ENCODE measurements around the gene TNFAIP8L2. TPM values are rescaled to one million over a fixed set of nuclear protein-coding genes. Genes with fewer than 3 reads are reported as not detected.
A peak's percentile ranks its signal among the peaks of the same experiment; 100 is the strongest.
"Not testable (repeated sequence)": the region's sequence is repeated elsewhere in the genome, so short reads cannot be mapped to it uniquely, and the experiment has no call there.

The TNFAIP8L2 gene
- total RNA-seq, 1 donor from 2014 or later = not detected

DNA sequence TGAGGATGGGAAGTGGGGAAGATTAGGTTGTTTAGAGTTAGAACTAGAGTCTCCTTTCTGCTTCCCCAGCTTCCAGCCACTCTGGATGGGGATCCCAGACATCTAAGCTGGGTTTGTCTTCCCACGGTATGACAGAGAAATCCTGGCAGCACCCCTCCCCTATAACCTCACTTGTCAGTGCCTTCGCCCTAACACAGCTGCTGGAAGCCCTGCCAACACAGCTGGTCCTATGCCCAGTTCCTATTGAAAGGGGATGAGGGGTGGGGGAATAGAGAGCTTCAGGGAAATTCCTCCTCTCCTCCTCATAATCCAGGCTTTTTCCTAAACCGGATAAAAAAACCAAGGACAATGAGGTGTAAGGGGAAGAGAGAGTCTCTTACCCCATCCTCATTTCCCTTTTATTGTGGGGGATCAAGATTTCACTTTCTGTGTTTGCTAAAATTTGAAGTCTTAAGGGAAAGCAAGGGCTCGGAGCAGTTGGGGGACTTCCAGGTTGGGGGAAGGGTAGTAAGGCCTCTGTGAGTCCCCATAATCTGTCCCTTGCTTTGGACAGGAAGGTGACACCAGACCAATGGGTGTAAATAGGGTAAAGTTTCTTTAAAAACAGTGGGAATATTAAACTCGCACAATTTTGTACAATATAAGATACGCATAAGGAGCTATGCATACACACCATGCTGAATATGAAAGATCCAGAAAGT lies 18.7 kb downstream of the TNFAIP8L2 start:
- H3K36me3 Mint-ChIP-seq (ENCODE audit: unreplicated experiment) = peaks cover 10% of the 10 kb centered on the region
- no peak for DNase-seq

DNA sequence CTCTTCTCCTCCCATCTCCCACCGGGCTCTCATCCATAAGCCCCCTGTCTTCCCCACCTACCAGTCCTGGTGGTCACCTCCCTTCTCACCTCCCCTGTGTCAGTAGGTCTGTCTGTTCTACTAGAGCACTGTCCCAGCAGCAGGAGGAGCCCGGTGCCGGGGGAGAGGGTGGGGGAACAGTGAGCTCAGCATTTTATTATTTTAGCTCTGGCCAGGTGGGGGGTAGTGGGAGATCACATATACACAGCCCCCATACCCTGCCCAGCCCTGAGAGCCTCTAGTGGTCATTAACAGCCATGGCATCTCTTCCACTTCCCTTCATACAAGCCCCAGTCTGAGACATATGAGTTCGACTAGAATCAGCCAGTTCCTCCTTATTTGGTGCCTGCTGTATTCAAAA lies 19.4 kb downstream of the TNFAIP8L2 start, which contains the start of gene TMOD4:
Gene TMOD4, minus strand, starts transcription at position 119 of the 400 bp plus-strand sequence. CDS start 1,106 bp downstream, outside the sequence.
- TF ChIP-seq, protein P1, sequence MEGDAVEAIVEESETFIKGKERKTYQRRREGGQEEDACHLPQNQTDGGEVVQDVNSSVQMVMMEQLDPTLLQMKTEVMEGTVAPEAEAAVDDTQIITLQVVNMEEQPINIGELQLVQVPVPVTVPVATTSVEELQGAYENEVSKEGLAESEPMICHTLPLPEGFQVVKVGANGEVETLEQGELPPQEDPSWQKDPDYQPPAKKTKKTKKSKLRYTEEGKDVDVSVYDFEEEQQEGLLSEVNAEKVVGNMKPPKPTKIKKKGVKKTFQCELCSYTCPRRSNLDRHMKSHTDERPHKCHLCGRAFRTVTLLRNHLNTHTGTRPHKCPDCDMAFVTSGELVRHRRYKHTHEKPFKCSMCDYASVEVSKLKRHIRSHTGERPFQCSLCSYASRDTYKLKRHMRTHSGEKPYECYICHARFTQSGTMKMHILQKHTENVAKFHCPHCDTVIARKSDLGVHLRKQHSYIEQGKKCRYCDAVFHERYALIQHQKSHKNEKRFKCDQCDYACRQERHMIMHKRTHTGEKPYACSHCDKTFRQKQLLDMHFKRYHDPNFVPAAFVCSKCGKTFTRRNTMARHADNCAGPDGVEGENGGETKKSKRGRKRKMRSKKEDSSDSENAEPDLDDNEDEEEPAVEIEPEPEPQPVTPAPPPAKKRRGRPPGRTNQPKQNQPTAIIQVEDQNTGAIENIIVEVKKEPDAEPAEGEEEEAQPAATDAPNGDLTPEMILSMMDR (IDR thresholded peaks at IDR 0.05; ENCODE audit: partially characterized antibody, unreplicated experiment) = peak; percentile 64
- Mint-ChIP-seq H3K4me3 (ENCODE audit: unreplicated experiment) (no peak within 1 kb of the TSS), H3K4me1 (ENCODE audit: low read depth, unreplicated experiment) (no peaks in the 10 kb centered on the region), H3K36me3 (ENCODE audit: unreplicated experiment) (peaks cover 13% of the 10 kb centered on the region), H3K27me3 (ENCODE audit: unreplicated experiment) (peaks cover 2% of the 10 kb centered on the region), H3K9me3 (ENCODE audit: unreplicated experiment) (no peaks in the 10 kb centered on the region), H3K27ac (ENCODE audit: unreplicated experiment) (no peak within 1 kb of the TSS)
- DNase-seq = no peak

More for the DNA sequence above, 18.7 kb downstream of the TNFAIP8L2 start:
- TF ChIP-seq, protein P1 (IDR thresholded peaks at IDR 0.05; ENCODE audit: partially characterized antibody, unreplicated experiment) = no peak
- no peaks in the 10 kb centered on the region for H3K9me3 Mint-ChIP-seq (ENCODE audit: unreplicated experiment)
- H3K27ac Mint-ChIP-seq (ENCODE audit: unreplicated experiment) = no peak overlapping the region
- peaks cover 2% of the 10 kb centered on the region for H3K27me3 Mint-ChIP-seq (ENCODE audit: unreplicated experiment)
- H3K4me3 Mint-ChIP-seq (ENCODE audit: unreplicated experiment) = no peak overlapping the region
- no peaks in the 10 kb centered on the region for H3K4me1 Mint-ChIP-seq (ENCODE audit: low read depth, unreplicated experiment)

DNA sequence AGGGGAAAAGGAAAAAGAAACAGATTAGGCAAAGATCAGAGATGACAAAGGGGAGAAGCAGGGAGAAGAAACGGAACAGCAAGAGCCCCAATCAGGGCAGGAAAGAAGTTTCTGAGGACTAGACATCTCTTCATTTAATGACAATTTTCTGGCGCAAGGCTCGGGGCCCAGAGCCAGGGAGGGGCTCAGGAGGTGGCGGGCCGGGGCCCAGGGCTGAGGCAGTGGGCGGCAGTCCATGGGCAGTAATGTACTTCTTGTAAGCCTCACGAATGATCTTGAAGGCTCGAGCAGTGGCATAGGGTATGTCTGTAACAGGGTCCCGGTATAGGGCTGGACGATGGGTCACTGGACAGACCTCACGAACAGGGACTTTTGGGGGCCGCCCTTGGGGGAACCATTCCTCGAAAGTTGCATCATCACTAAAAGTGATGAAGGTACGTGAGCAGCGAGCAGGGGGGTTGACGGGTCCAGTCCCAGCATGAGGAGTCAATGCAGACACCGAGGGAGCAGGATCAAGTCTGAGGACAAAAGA lies 20.1 kb downstream of the TNFAIP8L2 start:
- DNase-seq = no peak
- H3K36me3 Mint-ChIP-seq (ENCODE audit: unreplicated experiment) = peaks cover 16% of the 10 kb centered on the region
- H3K9me3 Mint-ChIP-seq (ENCODE audit: unreplicated experiment) = no peaks in the 10 kb centered on the region
- TF ChIP-seq, protein P1 (IDR thresholded peaks at IDR 0.05; ENCODE audit: partially characterized antibody, unreplicated experiment) = no peak
- no peak overlapping the region for H3K27ac Mint-ChIP-seq (ENCODE audit: unreplicated experiment)
- H3K4me3 Mint-ChIP-seq (ENCODE audit: unreplicated experiment) = no peak overlapping the region
- H3K4me1 Mint-ChIP-seq (ENCODE audit: low read depth, unreplicated experiment) = no peaks in the 10 kb centered on the region
- H3K27me3 Mint-ChIP-seq (ENCODE audit: unreplicated experiment) = no peaks in the 10 kb centered on the region

DNA sequence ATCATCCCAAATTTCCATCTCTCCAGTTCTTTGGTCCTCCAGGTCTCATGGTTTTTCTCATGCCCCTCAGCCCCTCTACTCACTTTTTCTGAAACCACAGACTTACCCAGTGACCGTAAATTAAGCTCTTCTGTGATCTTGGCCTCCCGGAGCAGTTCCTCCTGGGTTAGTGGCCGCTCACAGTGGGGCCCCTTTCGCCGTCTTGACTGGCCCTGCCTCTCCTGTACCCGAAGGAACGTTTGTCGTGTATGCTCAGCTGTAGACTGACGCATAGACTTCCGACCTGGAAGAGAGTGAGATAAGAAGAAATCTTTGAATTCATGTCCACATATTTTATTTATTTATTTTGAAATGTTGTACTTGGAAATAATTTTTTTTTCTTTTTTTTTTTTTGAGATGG lies 27.8 kb downstream of the TNFAIP8L2 start:
- H3K36me3 Mint-ChIP-seq (ENCODE audit: unreplicated experiment) = peaks cover 6% of the 10 kb centered on the region
- H3K27me3 Mint-ChIP-seq (ENCODE audit: unreplicated experiment) = no peaks in the 10 kb centered on the region
- no peak overlapping the region for H3K27ac Mint-ChIP-seq (ENCODE audit: unreplicated experiment)
- H3K9me3 Mint-ChIP-seq (ENCODE audit: unreplicated experiment) = peaks cover 3% of the 10 kb centered on the region
- peaks cover 9% of the 10 kb centered on the region for H3K4me1 Mint-ChIP-seq (ENCODE audit: low read depth, unreplicated experiment)
- H3K4me3 Mint-ChIP-seq (ENCODE audit: unreplicated experiment) = no peak overlapping the region
- TF ChIP-seq, protein P1 (IDR thresholded peaks at IDR 0.05; ENCODE audit: partially characterized antibody, unreplicated experiment) = no peak
- no peak for DNase-seq

DNA sequence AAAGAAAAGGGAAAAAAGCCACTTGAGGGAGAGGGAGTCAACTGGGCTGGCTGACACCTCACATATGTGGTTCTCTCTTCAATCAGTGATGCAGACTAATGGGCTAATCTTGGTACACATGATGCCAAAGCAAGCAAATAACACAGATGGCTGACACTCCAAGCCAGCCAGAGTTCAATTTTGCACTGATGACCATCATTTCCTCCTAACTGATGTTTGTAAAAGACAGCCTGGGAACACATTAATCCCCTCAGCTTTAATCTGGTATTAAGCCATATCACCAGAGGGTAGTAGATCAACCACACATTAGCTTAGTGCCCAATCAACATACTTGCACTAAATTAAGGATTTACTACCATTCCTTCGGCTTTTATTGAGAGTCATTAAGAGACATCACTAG lies 30.8 kb downstream of the TNFAIP8L2 start:
- Mint-ChIP-seq H3K4me1 (ENCODE audit: low read depth, unreplicated experiment) (peaks cover 9% of the 10 kb centered on the region), H3K27me3 (ENCODE audit: unreplicated experiment) (peaks cover 4% of the 10 kb centered on the region), H3K9me3 (ENCODE audit: unreplicated experiment) (peaks cover 7% of the 10 kb centered on the region), H3K27ac (ENCODE audit: unreplicated experiment) (no peak overlapping the region), H3K4me3 (ENCODE audit: unreplicated experiment) (no peak overlapping the region), H3K36me3 (ENCODE audit: unreplicated experiment) (no peaks in the 10 kb centered on the region)
- TF ChIP-seq, protein P1 (IDR thresholded peaks at IDR 0.05; ENCODE audit: partially characterized antibody, unreplicated experiment) = no peak
- no peak for DNase-seq

DNA sequence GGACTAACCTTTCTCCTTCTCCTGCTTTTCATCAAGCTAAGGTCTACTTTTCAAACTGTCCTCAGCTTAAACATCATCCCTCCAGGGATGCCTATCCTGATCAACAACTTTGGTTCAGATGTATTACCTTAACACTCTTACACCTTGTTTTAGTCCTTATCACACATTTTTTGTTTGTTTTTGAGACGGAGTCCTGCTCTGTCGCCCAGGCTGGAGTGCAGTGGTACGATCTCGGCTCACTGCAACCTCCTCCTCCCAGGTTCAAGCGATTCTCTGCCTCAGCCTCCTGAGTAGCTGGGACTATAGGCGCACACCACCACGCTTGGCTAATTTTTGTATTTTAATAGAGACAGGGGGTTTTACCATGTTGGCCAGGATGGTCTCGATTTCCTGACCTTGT lies 32.2 kb downstream of the TNFAIP8L2 start:
- H3K36me3 Mint-ChIP-seq (ENCODE audit: unreplicated experiment); DNase-seq; H3K9me3 Mint-ChIP-seq (ENCODE audit: unreplicated experiment); H3K4me1 Mint-ChIP-seq (ENCODE audit: low read depth, unreplicated experiment); H3K27me3 Mint-ChIP-seq (ENCODE audit: unreplicated experiment): not testable (repeated sequence)
- H3K4me3 Mint-ChIP-seq (ENCODE audit: unreplicated experiment) = peak overlapping the region; percentile 100
- peak overlapping the region; percentile 100 for H3K27ac Mint-ChIP-seq (ENCODE audit: unreplicated experiment)
